Cardiac fibroblast (primary cell): ENCODE results near the gene F10.

ENCODE experiments used
- DNase-seq, 2 donors: peaks; one replicate each; pipeline versions ENCODE4 v3.0.0 to v3.0.0-alpha.2; 2010; ENCODE audit warnings: low read depth in 2 of 2
- H3K4me3 ChIP-seq, 2 donors: replicated peaks in 1 of 2; 1 replicate in 1 of 2; 2 replicates in 1 of 2; pipeline ENCODE4 v1.5.1; 2011; ENCODE audit warnings: low read depth in 2 of 2, low read length in 2 of 2, mild to moderate bottlenecking in 2 of 2, moderate library complexity in 1 of 2
- CTCF ChIP-seq: IDR thresholded peaks from one replicate; pipeline ENCODE4 v1.5.1; 2011; ENCODE audit warnings: low read depth, mild to moderate bottlenecking, low read length, inconsistent platforms

F10 gene

GRCh38 chr13:113169277-113170272 is 47.0 kb downstream of the F10 start:
- H3K4me3 ChIP-seq, result no peak overlapping the region
- DNase-seq, result no peak
- TF ChIP-seq CTCF, result no peak

GRCh38 chr13:113170511-113170910 is 47.9 kb downstream of the F10 start:
- no peak for TF ChIP-seq CTCF
- DNase-seq, result no peak
- H3K4me3 ChIP-seq, result no peak overlapping the region

- DNase-seq, result no peak
- H3K4me3 ChIP-seq, result no peak overlapping the region
- no peak for TF ChIP-seq CTCF
Observed at GRCh38 chr13:113171250-113172125, 48.9 kb downstream of the F10 start.

GRCh38 chr13:113172419-113172926 is 49.9 kb downstream of the F10 start:
- H3K4me3 ChIP-seq, result no peak overlapping the region
- DNase-seq, result no peak
- no peak for TF ChIP-seq CTCF

- DNase-seq, result no peak
Observed at GRCh38 chr13:113176280-113176679, 53.7 kb downstream of the F10 start.

More at GRCh38 chr13:113176280-113176679, 53.7 kb downstream of the F10 start:
- no peak overlapping the region for H3K4me3 ChIP-seq
- TF ChIP-seq CTCF, result no peak
